Upper lobe of right lung (tissue), 1 donor: Measurements from ENCODE around the gene SLC26A1. TPM values are rescaled to one million over a fixed set of nuclear protein-coding genes. Genes with fewer than 3 reads are reported as not detected.

Source experiments
- ATAC-seq: fragments of 200-7000 bp; cut with Tn5 transposase; one replicate; pipeline ENCODE4 v1.9.1; 2020; ENCODE audit warnings: mild to moderate bottlenecking, moderate library complexity
- DNase-seq: peaks from one replicate; pipeline ENCODE4 v3.0.0-alpha.2; 2020
- H3K27ac ChIP-seq: fragments of 200-600 bp; one replicate; pipeline ENCODE4 v1.8.0; 2022
- H3K27me3 ChIP-seq: fragments of 200-600 bp; one replicate; pipeline ENCODE4 v1.8.0; 2022; ENCODE audit warnings: mild to moderate bottlenecking
- H3K36me3 ChIP-seq: fragments of 200-600 bp; one replicate; pipeline ENCODE4 v1.8.0; 2022
- H3K4me1 ChIP-seq: fragments of 200-600 bp; one replicate; pipeline ENCODE4 v1.8.0; 2022
- H3K4me3 ChIP-seq: fragments of 200-600 bp; one replicate; pipeline ENCODE4 v1.8.0; 2022; ENCODE audit warnings: mild to moderate bottlenecking
- H3K9me3 ChIP-seq: fragments of 200-600 bp; one replicate; pipeline ENCODE4 v1.8.0; 2022
- intact Hi-C: fragments of 100-400 bp; cut with DNase I; formaldehyde crosslinking; loops from one replicate; pipeline ENCODE4 v1.11.0; 2022
- total RNA-seq: library from RNA; stranded (reverse); fragmentation: NEBNext Ultra II Directional; extraction: Animal tissue kit (Norgen Biotek cat#: 25700); gene quantifications from one replicate; pipeline ENCODE4 v1.2.1, GENCODE V29; 2021
- TF ChIP-seq, protein P1 (sequence below): fragments of 200-600 bp; IDR thresholded peaks from one replicate; pipeline ENCODE4 v1.8.0; 2022; ENCODE audit warnings: antibody characterized with exemption
- donor health status: DM: no; HTN: yes; CAD: no; lungs with severe emphysema.

The SLC26A1 gene
- total RNA-seq, 1 donor from 2014 or later: 0.20 TPM

DNA sequence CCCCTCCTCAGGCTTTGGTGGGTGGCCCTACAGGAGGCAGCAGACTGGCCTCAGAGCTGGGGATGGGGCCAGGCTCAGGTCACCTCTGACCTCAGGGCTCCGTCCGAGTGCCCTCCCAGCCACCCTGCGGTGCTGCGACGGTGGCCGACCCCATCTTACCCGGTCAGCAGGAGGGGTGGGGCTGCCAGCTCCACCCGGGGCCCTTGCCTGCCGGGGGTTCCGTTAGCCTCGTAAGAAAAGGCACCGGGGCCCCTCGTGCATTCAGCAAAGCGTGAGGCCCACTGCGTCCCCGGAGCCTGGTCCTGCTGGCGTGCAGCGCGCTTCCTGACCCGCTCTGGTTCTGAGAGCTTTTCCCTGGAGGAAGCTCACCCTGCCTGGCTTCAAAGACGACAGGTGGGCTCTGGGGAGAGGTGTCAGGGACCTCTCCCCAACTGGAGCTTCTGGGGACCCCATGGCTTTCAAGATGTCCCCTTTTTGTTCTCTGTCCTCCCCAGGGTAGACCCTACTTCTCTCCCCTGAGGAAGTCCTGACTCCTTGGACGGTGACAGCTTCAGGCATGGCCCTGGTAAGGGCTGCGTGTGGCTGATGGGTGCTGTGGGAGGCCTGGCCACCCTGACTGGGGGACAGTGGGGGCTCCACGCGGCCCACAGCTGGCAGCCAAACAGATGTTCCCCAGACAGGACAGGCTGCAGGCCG is 34.2 kb upstream of the SLC26A1 start:
- no peaks in the 10 kb centered on the region for H3K36me3 ChIP-seq
- no peak overlapping the region for H3K4me3 ChIP-seq
- H3K27ac ChIP-seq: no peak overlapping the region
- intact Hi-C loops: no loop called here
- H3K9me3 ChIP-seq: no peaks in the 10 kb centered on the region
- DNase-seq: no peak
- peaks cover 4% of the 10 kb centered on the region for H3K27me3 ChIP-seq
- no peaks in the 10 kb centered on the region for H3K4me1 ChIP-seq
- no peak for ATAC-seq
- TF ChIP-seq, protein P1, sequence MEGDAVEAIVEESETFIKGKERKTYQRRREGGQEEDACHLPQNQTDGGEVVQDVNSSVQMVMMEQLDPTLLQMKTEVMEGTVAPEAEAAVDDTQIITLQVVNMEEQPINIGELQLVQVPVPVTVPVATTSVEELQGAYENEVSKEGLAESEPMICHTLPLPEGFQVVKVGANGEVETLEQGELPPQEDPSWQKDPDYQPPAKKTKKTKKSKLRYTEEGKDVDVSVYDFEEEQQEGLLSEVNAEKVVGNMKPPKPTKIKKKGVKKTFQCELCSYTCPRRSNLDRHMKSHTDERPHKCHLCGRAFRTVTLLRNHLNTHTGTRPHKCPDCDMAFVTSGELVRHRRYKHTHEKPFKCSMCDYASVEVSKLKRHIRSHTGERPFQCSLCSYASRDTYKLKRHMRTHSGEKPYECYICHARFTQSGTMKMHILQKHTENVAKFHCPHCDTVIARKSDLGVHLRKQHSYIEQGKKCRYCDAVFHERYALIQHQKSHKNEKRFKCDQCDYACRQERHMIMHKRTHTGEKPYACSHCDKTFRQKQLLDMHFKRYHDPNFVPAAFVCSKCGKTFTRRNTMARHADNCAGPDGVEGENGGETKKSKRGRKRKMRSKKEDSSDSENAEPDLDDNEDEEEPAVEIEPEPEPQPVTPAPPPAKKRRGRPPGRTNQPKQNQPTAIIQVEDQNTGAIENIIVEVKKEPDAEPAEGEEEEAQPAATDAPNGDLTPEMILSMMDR: no peak

DNA sequence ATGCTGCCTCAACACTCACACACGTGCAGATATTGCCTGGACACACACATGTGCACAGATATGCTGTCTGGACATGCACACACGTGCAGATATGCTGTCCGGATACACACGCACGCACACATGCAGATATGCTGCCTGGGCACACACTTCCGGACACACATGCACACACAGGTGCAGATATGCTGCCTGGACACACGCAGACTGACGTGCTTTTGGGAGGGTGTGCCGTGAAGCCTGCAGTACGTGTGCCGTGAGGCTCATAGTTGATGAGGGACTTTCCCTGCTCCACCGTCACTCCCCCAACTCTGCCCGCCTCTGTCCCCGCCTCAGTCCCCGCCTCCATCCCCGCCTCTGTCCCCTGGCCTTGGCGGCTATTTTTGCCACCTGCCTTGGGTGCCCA is 32.9 kb upstream of the SLC26A1 start:
- DNase-seq (no peak), ATAC-seq (peak; percentile 57)
- no peaks in the 10 kb centered on the region for H3K9me3 ChIP-seq

DNA sequence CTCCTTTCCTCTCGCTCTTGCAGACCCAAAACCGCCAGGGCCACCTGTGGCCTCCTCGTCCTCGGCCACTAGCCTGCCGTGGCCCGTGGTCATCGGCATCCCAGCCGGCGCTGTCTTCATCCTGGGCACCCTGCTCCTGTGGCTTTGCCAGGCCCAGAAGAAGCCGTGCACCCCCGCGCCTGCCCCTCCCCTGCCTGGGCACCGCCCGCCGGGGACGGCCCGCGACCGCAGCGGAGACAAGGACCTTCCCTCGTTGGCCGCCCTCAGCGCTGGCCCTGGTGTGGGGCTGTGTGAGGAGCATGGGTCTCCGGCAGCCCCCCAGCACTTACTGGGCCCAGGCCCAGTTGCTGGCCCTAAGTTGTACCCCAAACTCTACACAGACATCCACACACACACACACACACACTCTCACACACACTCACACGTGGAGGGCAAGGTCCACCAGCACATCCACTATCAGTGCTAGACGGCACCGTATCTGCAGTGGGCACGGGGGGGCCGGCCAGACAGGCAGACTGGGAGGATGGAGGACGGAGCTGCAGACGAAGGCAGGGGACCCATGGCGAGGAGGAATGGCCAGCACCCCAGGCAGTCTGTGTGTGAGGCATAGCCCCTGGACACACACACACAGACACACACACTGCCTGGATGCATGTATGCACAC is 31.8 kb upstream of the SLC26A1 start:
- ATAC-seq: no peak
- Histone ChIP-seq H3K4me3 (no peak overlapping the region), H3K27me3 (no peaks in the 10 kb centered on the region), H3K36me3 (no peaks in the 10 kb centered on the region), H3K4me1 (no peaks in the 10 kb centered on the region), H3K9me3 (no peaks in the 10 kb centered on the region), H3K27ac (no peak overlapping the region)
- no peak for DNase-seq
- TF ChIP-seq, protein P1: no peak
- intact Hi-C loops: no loop called here

More for the DNA sequence above, 32.9 kb upstream of the SLC26A1 start:
- H3K27ac ChIP-seq: no peak overlapping the region
- intact Hi-C loops: no loop called here
- H3K4me3 ChIP-seq: no peak overlapping the region
- H3K36me3 ChIP-seq: no peaks in the 10 kb centered on the region
- H3K4me1 ChIP-seq: no peaks in the 10 kb centered on the region
- H3K27me3 ChIP-seq: no peaks in the 10 kb centered on the region
- TF ChIP-seq, protein P1: no peak

DNA sequence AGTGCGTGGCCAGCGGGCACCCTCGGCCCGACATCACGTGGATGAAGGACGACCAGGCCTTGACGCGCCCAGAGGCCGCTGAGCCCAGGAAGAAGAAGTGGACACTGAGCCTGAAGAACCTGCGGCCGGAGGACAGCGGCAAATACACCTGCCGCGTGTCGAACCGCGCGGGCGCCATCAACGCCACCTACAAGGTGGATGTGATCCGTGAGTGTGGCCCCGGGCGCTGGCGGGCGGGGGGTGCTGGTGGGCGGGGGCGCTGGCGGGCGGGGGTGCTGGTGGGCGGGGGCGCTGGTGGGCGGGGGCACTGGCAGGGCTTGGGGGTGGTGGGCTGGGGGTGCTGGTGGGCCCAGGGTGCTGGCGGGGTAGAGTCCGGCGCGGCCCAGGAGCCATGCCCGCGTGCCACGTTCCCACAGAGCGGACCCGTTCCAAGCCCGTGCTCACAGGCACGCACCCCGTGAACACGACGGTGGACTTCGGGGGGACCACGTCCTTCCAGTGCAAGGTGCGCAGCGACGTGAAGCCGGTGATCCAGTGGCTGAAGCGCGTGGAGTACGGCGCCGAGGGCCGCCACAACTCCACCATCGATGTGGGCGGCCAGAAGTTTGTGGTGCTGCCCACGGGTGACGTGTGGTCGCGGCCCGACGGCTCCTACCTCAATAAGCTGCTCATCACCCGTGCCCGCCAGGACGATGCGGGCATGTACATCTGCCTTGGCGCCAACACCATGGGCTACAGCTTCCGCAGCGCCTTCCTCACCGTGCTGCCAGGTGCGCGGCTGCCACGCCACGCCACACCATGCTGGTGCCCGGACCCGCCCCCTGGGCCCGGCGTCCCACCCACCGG is 30.9 kb upstream of the SLC26A1 start:
- Histone ChIP-seq H3K4me3 (no peak overlapping the region), H3K9me3 (no peaks in the 10 kb centered on the region), H3K4me1 (no peaks in the 10 kb centered on the region), H3K27ac (no peak overlapping the region), H3K27me3 (no peaks in the 10 kb centered on the region), H3K36me3 (no peaks in the 10 kb centered on the region)
- DNase-seq (no peak), ATAC-seq (no peak)
- intact Hi-C loops: no loop called here
- TF ChIP-seq, protein P1: no peak

DNA sequence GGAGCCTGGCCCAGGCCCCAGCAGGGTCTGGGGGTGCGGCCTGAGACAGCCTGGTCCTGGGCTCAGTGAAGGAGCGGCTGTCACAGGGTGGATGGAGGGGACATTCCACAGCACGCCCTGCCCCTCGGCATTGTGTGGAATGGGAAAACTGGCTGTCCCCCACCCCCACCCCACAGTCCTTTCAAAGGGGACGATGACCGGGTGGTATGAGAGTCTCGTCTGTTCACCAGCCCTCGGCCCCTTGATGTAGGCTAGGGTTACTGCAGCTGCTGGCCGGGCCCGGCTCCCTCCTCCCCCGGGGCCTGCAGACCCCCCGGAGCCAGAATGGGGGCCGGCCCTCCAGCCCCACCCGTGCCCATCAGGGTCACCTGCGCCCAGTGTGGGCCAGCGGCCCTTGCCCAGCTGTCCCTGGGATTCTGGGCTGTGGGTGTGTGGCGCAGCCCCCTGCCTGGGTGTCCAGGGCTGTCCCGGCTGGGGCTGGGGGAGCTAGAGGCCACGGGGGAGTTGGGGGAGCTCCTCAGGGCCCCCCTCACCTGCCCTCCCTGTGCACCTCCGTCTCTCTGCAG is 30.0 kb upstream of the SLC26A1 start:
- ATAC-seq (no peak), DNase-seq (no peak)
- intact Hi-C loops: no loop called here
- no peaks in the 10 kb centered on the region for H3K9me3 ChIP-seq
- H3K27me3 ChIP-seq: no peaks in the 10 kb centered on the region
- H3K27ac ChIP-seq: no peak overlapping the region
- H3K4me3 ChIP-seq: no peak overlapping the region
- H3K4me1 ChIP-seq: no peaks in the 10 kb centered on the region
- no peaks in the 10 kb centered on the region for H3K36me3 ChIP-seq
- TF ChIP-seq, protein P1: no peak
